Mucosa of descending colon (tissue), 3 donors: ENCODE data around the gene ANO6. TPM values are rescaled to one million over a fixed set of nuclear protein-coding genes. Genes with fewer than 3 reads are reported as not detected.
A peak's percentile ranks its signal among the peaks of the same experiment; 100 is the strongest.
"Not testable (repeated sequence)": the region's sequence is repeated elsewhere in the genome, so short reads cannot be mapped to it uniquely, and the experiment has no call there.

ENCODE experiments used
- ATAC-seq: fragments of 200-7000 bp; cut with Tn5 transposase; one replicate; pipeline ENCODE4 v1.9.1; 2020; ENCODE audit warnings: mild to moderate bottlenecking, moderate library complexity
- DNase-seq, 3 donors: peaks; one replicate each; pipeline ENCODE4 v3.0.0-alpha.2; 2020
- H3K36me3 ChIP-seq: fragments of 200-600 bp; one replicate; pipeline ENCODE4 v1.8.0; 2021; ENCODE audit warnings: low read depth, mild to moderate bottlenecking
- H3K4me1 ChIP-seq: fragments of 200-600 bp; one replicate; pipeline ENCODE4 v1.8.0; 2021; ENCODE audit warnings: low read depth, mild to moderate bottlenecking
- H3K4me3 ChIP-seq: fragments of 200-600 bp; one replicate; pipeline ENCODE4 v1.8.0; 2021; ENCODE audit warnings: mild to moderate bottlenecking
- H3K9me3 ChIP-seq: fragments of 200-600 bp; one replicate; pipeline ENCODE4 v1.8.0; 2021; ENCODE audit warnings: mild to moderate bottlenecking
- CTCF ChIP-seq: fragments of 200-600 bp; IDR thresholded peaks from one replicate; pipeline ENCODE4 v1.8.0; 2022; ENCODE audit warnings: antibody characterized with exemption, mild to moderate bottlenecking
- intact Hi-C, 2 donors: fragments of 100-400 bp; cut with DNase I in 1 of 2; cut with micrococcal nuclease in 1 of 2; formaldehyde crosslinking; loops; one replicate each; pipeline versions ENCODE4 v1.11.0 to v1.11.1; 2022; cut with DNase I, micrococcal nuclease
- total RNA-seq, 3 donors: library from RNA; stranded (reverse); fragmentation: NEBNext Ultra II Directional in 2 of 3; extraction: Animal tissue kit (Norgen Biotek cat#: 25700) in 2 of 3; gene quantifications; one replicate each; pipeline versions ENCODE4 v1.2.1 to v1.2.4, GENCODE V29; 2021 to 2023
- donor health status: DM: no; HTN: no; CAD: no; lungs with moderate emphysema.
- donor health status: DM: no; HTN: no; CAD: no.
- donor health status: DM: no; HTN: yes; CAD: no.

Gene ANO6
- total RNA-seq, 3 donors from 2014 or later: 7.8 to 65.8 (median 15.2) TPM

- peak in 1 of 3 donors; percentile 16 for DNase-seq
- Histone ChIP-seq H3K9me3 (no peaks in the 10 kb centered on the region), H3K4me1 (peaks cover 14% of the 10 kb centered on the region), H3K36me3 (no peaks in the 10 kb centered on the region), H3K4me3 (no peak overlapping the region)
- peak; percentile 93 for ATAC-seq
- intact Hi-C loops: no loop called here
- no peak for TF ChIP-seq CTCF
Observed at GRCh38 chr12:45260104-45260815, 44.4 kb downstream of the ANO6 start.

- H3K9me3 ChIP-seq: no peaks in the 10 kb centered on the region
- H3K4me1 ChIP-seq: peaks cover 14% of the 10 kb centered on the region
- DNase-seq (no peak), ATAC-seq (no peak)
- intact Hi-C loops: no loop called here
- H3K4me3 ChIP-seq: no peak overlapping the region
- no peak for TF ChIP-seq CTCF
- no peaks in the 10 kb centered on the region for H3K36me3 ChIP-seq
Observed at GRCh38 chr12:45260854-45261253, 45.0 kb downstream of the ANO6 start.

GRCh38 chr12:45262185-45262584 is 46.3 kb downstream of the ANO6 start:
- peaks cover 14% of the 10 kb centered on the region for H3K4me1 ChIP-seq
- H3K36me3 ChIP-seq, intact Hi-C loops, ATAC-seq, H3K9me3 ChIP-seq, DNase-seq, H3K4me3 ChIP-seq: not testable (repeated sequence)

GRCh38 chr12:45263587-45263986 is 47.7 kb downstream of the ANO6 start:
- DNase-seq: no peak
- no peaks in the 10 kb centered on the region for H3K36me3 ChIP-seq
- peaks cover 14% of the 10 kb centered on the region for H3K4me1 ChIP-seq
- H3K4me3 ChIP-seq: no peak overlapping the region
- TF ChIP-seq CTCF: no peak
- no peak for ATAC-seq
- intact Hi-C loops: no loop called here
- no peaks in the 10 kb centered on the region for H3K9me3 ChIP-seq

GRCh38 chr12:45268672-45269411 is 52.9 kb downstream of the ANO6 start:
- Histone ChIP-seq H3K36me3 (no peaks in the 10 kb centered on the region), H3K4me1 (no peaks in the 10 kb centered on the region), H3K4me3 (no peak overlapping the region), H3K9me3 (no peaks in the 10 kb centered on the region)
- intact Hi-C loops: no loop called here
- DNase-seq (peak; percentile 36 to 54 (median 51)), ATAC-seq (peak; percentile 55)
- TF ChIP-seq CTCF: no peak

- no peak overlapping the region for H3K4me3 ChIP-seq
- no peaks in the 10 kb centered on the region for H3K9me3 ChIP-seq
- no peak for TF ChIP-seq CTCF
- intact Hi-C loops: no loop called here
- ATAC-seq (no peak), DNase-seq (no peak)
- no peaks in the 10 kb centered on the region for H3K36me3 ChIP-seq
- H3K4me1 ChIP-seq: no peaks in the 10 kb centered on the region
Observed at GRCh38 chr12:45269412-45269751, 53.5 kb downstream of the ANO6 start.
